ENCODE results near the gene TLCD1. TPM values are rescaled to one million over a fixed set of nuclear protein-coding genes. Genes with fewer than 3 reads are reported as not detected.

Gene TLCD1
- total and polyA plus RNA-seq, 7 experiments from 2014 or later = 0.69 to 3.0 (median 0.79) TPM; not detected in 4

DNA sequence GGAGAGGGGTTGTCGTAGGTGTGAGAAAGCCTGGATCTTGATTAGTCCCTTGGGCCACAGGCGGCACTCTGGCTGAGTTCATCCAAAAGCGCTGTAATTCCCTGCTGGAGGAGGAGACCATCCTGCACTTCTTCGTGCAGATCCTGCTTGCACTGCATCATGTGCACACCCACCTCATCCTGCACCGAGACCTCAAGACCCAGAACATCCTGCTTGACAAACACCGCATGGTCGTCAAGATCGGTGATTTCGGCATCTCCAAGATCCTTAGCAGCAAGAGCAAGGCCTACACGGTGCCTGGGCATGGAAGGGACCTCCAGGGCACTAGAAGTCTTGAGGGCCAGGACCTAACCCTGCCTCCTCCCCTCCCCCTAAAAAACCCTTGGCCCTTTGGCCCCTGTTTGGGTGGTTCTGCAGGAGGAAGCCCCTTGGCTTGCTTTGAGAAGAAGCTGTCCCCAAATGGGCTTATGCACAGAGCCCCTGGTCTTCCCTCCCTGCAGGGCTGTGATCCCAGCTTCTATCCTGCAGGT, 8.7 kb upstream of the TLCD1 start:
- Histone ChIP-seq H3K4me1 (ENCODE audit: control insufficient read depth in 2 of 2, insufficient read depth in 2 of 2, low read length in 2 of 2) (peaks cover 0 to 5% of the 10 kb centered on the region in 2 donors), H3K27ac (ENCODE audit: low read depth, low read length) (no peak overlapping the region), H3K4me3 (ENCODE audit: low read length) (no peak overlapping the region), H3K9me3 (ENCODE audit: control insufficient read depth in 2 of 3, low read length in 3 of 3) (no peaks in the 10 kb centered on the region), H3K27me3 (ENCODE audit: control insufficient read depth in 2 of 2, insufficient read depth in 2 of 2, low read length in 2 of 2) (no peaks in the 10 kb centered on the region), H3K36me3 (ENCODE audit: control insufficient read depth in 2 of 3, insufficient read depth in 3 of 3, low read length in 3 of 3) (peaks cover 0 to 8% (median 0%) of the 10 kb centered on the region in 3 experiments)
- peaks cover 0 to 3% (median 0%) of the 10 kb centered on the region in 11 donors for H3K9me3 Mint-ChIP-seq
- intact Hi-C loops (cut with micrococcal nuclease) = no loop called here
- no peaks in the 10 kb centered on the region for H3K27me3 Mint-ChIP-seq
- ChIA-PET POLR2A (interaction anchor here (1.2 to 1.4 kb wide), 2 partner anchors 14 to 15 kb away, joined by 3 read pairs; partner anchors contain the start of gene RPL23A), CTCF (interaction anchor here (0.7 to 1.2 kb wide), 3 partner anchors 8 to 15 kb away, joined by 3 to 5 read pairs (median 3); no protein-coding TSS in a partner anchor)
- no peak overlapping the region for H3K27ac Mint-ChIP-seq
- peaks cover 0 to 11% (median 0%) of the 10 kb centered on the region in 5 donors for H3K36me3 Mint-ChIP-seq
- H3K4me1 Mint-ChIP-seq = peaks cover 5 to 19% (median 16%) of the 10 kb centered on the region in 7 donors
- ATAC-seq (no peak), DNase-seq (no peak)
- H3K4me3 Mint-ChIP-seq = no peak overlapping the region

DNA sequence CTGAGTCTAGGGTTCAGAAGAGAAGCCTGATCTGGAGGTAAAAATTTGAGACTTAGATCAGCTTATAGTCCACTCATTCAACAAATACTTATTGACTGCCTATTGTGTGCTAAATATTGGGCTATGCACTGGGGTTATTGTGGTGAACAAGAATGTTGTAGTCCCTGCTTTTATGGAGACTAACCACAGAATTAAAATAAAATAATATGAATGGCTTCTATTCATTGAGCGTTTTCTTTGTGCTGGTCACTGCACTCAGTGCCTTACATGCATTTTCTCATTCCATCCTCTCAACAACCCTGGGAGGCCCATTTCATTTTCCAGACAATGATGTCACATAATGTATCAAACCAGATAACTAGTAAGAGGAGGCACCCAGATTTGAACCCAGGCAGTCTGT, 7.3 kb upstream of the TLCD1 start:
- Histone ChIP-seq H3K4me3 (ENCODE audit: low read length) (no peak overlapping the region), H3K36me3 (ENCODE audit: control insufficient read depth in 2 of 3, insufficient read depth in 3 of 3, low read length in 3 of 3) (peaks cover 0 to 11% (median 0%) of the 10 kb centered on the region in 3 experiments), H3K4me1 (ENCODE audit: control insufficient read depth in 2 of 2, insufficient read depth in 2 of 2, low read length in 2 of 2) (peaks cover 5 to 6% of the 10 kb centered on the region in 2 donors), H3K27ac (ENCODE audit: low read depth, low read length) (no peak overlapping the region), H3K9me3 (ENCODE audit: control insufficient read depth in 2 of 3, low read length in 3 of 3) (no peaks in the 10 kb centered on the region), H3K27me3 (ENCODE audit: control insufficient read depth in 2 of 2, insufficient read depth in 2 of 2, low read length in 2 of 2) (no peaks in the 10 kb centered on the region)
- Mint-ChIP-seq H3K27me3 (no peaks in the 10 kb centered on the region), H3K4me3 (no peak overlapping the region), H3K36me3 (peaks cover 0 to 8% (median 0%) of the 10 kb centered on the region in 5 donors), H3K9me3 (peaks cover 0 to 2% (median 0%) of the 10 kb centered on the region in 11 donors), H3K4me1 (peaks cover 3 to 19% (median 13%) of the 10 kb centered on the region in 7 donors), H3K27ac (no peak overlapping the region)
- no peak for DNase-seq
- ATAC-seq = no peak
- CTCF ChIA-PET = no interaction called here
- intact Hi-C loops (cut with micrococcal nuclease) = no loop called here
- POLR2A ChIA-PET = interaction anchor here (1.2 kb wide), 1 partner anchor 10 kb away, joined by 3 read pairs; no protein-coding TSS in a partner anchor

DNA sequence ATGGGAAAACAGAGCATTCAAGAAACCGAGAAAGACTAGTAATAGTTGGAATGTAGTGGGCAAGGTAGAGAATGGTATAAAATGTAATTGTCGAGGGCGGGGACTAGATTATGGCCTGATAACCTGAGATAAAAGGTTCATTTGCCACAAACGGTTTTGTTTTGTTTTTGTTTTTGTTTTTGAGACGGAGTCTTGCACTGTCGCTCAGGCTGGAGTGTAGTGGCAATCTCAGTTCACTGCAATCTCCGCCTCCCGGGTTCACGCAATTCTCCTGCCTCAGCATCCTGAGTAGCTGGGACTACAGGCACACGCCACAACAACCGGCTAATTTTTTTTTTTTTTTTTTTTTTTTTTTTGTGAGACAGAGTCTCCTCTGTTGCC, 3.9 kb upstream of the TLCD1 start:
- H3K9me3 Mint-ChIP-seq = no peaks in the 10 kb centered on the region
- intact Hi-C loops (cut with micrococcal nuclease) = loop anchor here (2.0 to 10.0 kb wide), 5 partner anchors 83 to 562 kb away; partner anchors contain the start of genes BLTP2 (in 2 of the 2), IFT20 (in 1 of the 2), NUFIP2 (in 1 of the 2) and TNFAIP1 (in 1 of the 2)
- no peak for ATAC-seq
- peak overlapping the region in 5 of 9 donors; percentile 7 to 36 (median 25) for H3K27ac Mint-ChIP-seq
- H3K4me3 Mint-ChIP-seq = no peak overlapping the region
- Histone ChIP-seq H3K27me3 (ENCODE audit: control insufficient read depth in 2 of 2, insufficient read depth in 2 of 2, low read length in 2 of 2) (no peaks in the 10 kb centered on the region), H3K36me3 (ENCODE audit: control insufficient read depth in 2 of 3, insufficient read depth in 3 of 3, low read length in 3 of 3) (peaks cover 0 to 9% (median 0%) of the 10 kb centered on the region in 3 experiments), H3K4me1 (ENCODE audit: control insufficient read depth in 2 of 2, insufficient read depth in 2 of 2, low read length in 2 of 2) (peaks cover 14 to 22% of the 10 kb centered on the region in 2 donors), H3K9me3 (ENCODE audit: control insufficient read depth in 2 of 3, low read length in 3 of 3) (no peaks in the 10 kb centered on the region), H3K27ac (ENCODE audit: low read depth, low read length) (no peak overlapping the region), H3K4me3 (ENCODE audit: low read length) (no peak overlapping the region)
- CTCF ChIA-PET = interaction anchor here (10.6 kb wide), 1 partner anchor 18 kb away, joined by 331 read pairs; the partner anchor contains the start of gene TRAF4
- H3K4me1 Mint-ChIP-seq = peaks cover 12 to 40% (median 31%) of the 10 kb centered on the region in 7 donors
- POLR2A ChIA-PET = interaction anchor here (1.1 to 9.2 kb wide), 5 partner anchors 17 to 358 kb away, joined by 3 to 269 read pairs (median 3); partner anchors contain the start of genes PHF12 and TRAF4
- DNase-seq = no peak
- H3K36me3 Mint-ChIP-seq = peaks cover 0 to 4% (median 0%) of the 10 kb centered on the region in 5 donors
- H3K27me3 Mint-ChIP-seq = no peaks in the 10 kb centered on the region

DNA sequence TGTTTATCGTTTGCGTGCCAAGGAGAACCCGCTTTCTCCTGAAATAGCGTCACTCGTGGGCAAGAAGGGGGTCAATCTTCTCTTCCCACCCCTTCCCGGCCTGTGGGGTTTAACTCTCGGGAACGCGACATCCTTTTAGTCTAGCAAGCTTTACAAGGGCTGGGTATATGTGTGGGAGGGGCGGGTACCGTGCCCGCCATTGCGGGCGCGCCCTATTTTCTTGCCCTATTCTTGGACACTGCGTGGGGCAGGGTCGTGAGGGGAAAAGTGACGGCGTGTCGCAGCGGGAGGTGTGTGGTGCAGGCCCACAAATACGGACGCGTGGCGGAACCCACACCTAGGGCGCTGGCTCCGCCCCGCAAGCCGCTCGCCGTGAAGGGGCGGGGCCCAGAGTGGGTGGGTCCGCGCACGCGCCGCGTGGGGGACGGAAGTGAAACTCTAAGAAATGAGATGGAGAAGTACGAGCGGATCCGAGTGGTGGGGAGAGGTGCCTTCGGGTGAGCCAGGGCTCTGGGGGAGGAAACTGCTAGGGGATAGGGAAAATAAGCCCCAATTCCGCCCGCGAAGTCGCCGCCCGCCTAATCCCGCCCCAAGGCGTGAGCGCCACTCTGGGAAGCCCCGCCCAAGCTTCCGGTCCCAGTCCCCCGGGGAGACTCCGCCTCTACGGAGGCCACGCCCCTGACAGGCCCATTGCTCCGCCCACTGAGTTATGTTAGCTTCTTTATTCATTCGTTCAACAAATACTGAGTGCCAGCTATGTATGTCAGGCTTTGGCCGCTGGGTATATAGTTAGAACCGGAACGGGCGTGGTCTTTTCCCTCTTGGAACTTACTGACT, 2.5 kb upstream of the TLCD1 start, which contains the start of gene NEK8:
Gene NEK8 (plus strand): TSS at position 425 of the 837 bp plus-strand sequence. CDS start 26 bp downstream, at position 451.
- no peaks in the 10 kb centered on the region for H3K9me3 Mint-ChIP-seq
- POLR2A ChIA-PET = interaction anchor here (0.6 to 9.2 kb wide), 16 partner anchors 9 to 356 kb away, joined by 3 to 269 read pairs (median 10); partner anchors contain the start of genes BLTP2, DHRS13, FLOT2 and PHF12
- Histone ChIP-seq H3K36me3 (ENCODE audit: control insufficient read depth in 2 of 3, insufficient read depth in 3 of 3, low read length in 3 of 3) (peaks cover 0 to 16% (median 8%) of the 10 kb centered on the region in 3 experiments), H3K27ac (ENCODE audit: low read depth, low read length) (peak within 1 kb of the TSS; percentile 100), H3K4me1 (ENCODE audit: control insufficient read depth in 2 of 2, insufficient read depth in 2 of 2, low read length in 2 of 2) (peaks cover 14 to 22% of the 10 kb centered on the region in 2 donors), H3K4me3 (ENCODE audit: low read length) (peak within 1 kb of the TSS; percentile 83), H3K9me3 (ENCODE audit: control insufficient read depth in 2 of 3, low read length in 3 of 3) (no peaks in the 10 kb centered on the region), H3K27me3 (ENCODE audit: control insufficient read depth in 2 of 2, insufficient read depth in 2 of 2, low read length in 2 of 2) (no peaks in the 10 kb centered on the region)
- H3K4me3 Mint-ChIP-seq = peak within 1 kb of the TSS; percentile 82 to 98 (median 96)
- peaks cover 2 to 15% (median 8%) of the 10 kb centered on the region in 5 donors for H3K36me3 Mint-ChIP-seq
- H3K27ac Mint-ChIP-seq = peak within 1 kb of the TSS; percentile 93 to 100 (median 98)
- no peaks in the 10 kb centered on the region for H3K27me3 Mint-ChIP-seq
- DNase-seq (peak; percentile 95 to 99 (median 98)), ATAC-seq (peak; percentile 83)
- CTCF ChIA-PET = interaction anchor here (0.6 to 10.6 kb wide), 12 partner anchors 9 to 530 kb away, joined by 3 to 331 read pairs (median 4); partner anchors contain the start of genes FLOT2, RPL23A and TRAF4
- intact Hi-C loops (cut with micrococcal nuclease) = loop anchor here (1.0 to 10.0 kb wide), 12 partner anchors 9 to 564 kb away; partner anchors contain the start of genes BLTP2 (in 2 of the 2), RPL23A (in 2 of the 2), DHRS13 (in 1 of the 2) and FAM222B (in 1 of the 2)
- H3K4me1 Mint-ChIP-seq = peaks cover 12 to 52% (median 41%) of the 10 kb centered on the region in 7 donors

DNA sequence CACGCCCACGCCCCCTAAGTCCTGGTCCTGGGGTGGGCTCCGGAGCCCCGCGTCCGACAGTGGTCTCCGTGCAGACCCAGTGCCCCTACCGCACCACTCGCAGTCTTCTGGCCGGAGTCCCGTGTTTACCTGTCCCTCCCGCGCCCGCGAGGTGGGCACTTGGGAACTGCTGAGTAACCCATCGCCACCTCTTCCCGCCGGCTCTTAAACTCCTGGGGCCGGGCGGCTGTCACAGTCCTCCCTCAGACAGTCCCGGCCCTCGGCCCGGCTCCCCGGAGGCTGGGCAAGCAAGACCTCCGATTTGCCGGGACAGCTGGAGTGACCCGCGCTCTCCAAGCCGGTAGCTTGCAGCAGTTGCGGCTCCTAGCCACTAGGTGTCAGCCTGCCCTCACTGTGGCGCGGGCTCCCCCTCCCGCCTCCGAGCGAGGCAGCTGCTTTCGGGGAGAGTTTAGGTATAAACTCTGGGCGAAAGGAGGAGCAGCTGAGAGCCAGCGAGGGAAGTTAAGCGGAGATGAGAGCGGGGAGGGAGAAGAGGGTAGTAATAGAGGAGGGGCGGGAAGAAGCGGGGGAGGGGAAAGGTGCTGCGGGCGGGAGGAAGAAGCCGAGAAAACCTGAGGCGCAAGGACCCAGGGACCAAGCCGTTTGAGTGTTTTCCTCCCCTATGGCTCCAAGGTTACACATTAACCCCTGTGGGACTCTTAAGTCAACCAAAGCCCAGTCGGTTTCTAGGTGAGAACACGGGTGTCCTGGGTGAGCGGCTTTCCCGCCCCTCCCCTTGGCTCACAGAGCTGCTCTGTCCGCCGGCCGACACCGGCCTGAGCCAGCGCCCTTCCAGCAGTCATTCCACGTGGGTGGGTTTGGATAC, 826 bp upstream of the TLCD1 start:
- Mint-ChIP-seq H3K27me3 (no peaks in the 10 kb centered on the region), H3K4me3 (peak overlapping the region; percentile 82 to 98 (median 96)), H3K9me3 (no peaks in the 10 kb centered on the region), H3K4me1 (peaks cover 12 to 62% (median 49%) of the 10 kb centered on the region in 7 donors), H3K27ac (peak overlapping the region; percentile 93 to 100 (median 98)), H3K36me3 (peaks cover 4 to 23% (median 11%) of the 10 kb centered on the region in 5 donors)
- DNase-seq = peak; percentile 79 to 93 (median 87)
- intact Hi-C loops (cut with micrococcal nuclease) = loop anchor here (1.0 to 10.0 kb wide), 14 partner anchors 16 to 565 kb away; partner anchors contain the start of genes BLTP2 (in 1 of the 2), DHRS13 (in 1 of the 2), FAM222B (in 1 of the 2) and FLOT2 (in 1 of the 2)
- Histone ChIP-seq H3K27ac (ENCODE audit: low read depth, low read length) (peak overlapping the region; percentile 100), H3K27me3 (ENCODE audit: control insufficient read depth in 2 of 2, insufficient read depth in 2 of 2, low read length in 2 of 2) (no peaks in the 10 kb centered on the region), H3K4me3 (ENCODE audit: low read length) (peak overlapping the region; percentile 83), H3K9me3 (ENCODE audit: control insufficient read depth in 2 of 3, low read length in 3 of 3) (no peaks in the 10 kb centered on the region), H3K4me1 (ENCODE audit: control insufficient read depth in 2 of 2, insufficient read depth in 2 of 2, low read length in 2 of 2) (peaks cover 23 to 33% of the 10 kb centered on the region in 2 donors), H3K36me3 (ENCODE audit: control insufficient read depth in 2 of 3, insufficient read depth in 3 of 3, low read length in 3 of 3) (peaks cover 13 to 33% (median 22%) of the 10 kb centered on the region in 3 experiments)
- ATAC-seq = peak; percentile 65
- POLR2A ChIA-PET = interaction anchor here (0.7 to 9.2 kb wide), 20 partner anchors 7 to 225 kb away, joined by 3 to 269 read pairs (median 8); partner anchors contain the start of genes BLTP2, DHRS13, FLOT2 and PHF12
- CTCF ChIA-PET = interaction anchor here (0.6 to 10.6 kb wide), 42 partner anchors 7 to 1127 kb away, joined by 3 to 331 read pairs (median 4); partner anchors contain the start of genes FLOT2, PROCA1, RPL23A and SDF2
